Nephron progenitor cell (in vitro differentiated cells): ENCODE measurements around the gene RND2.
A peak's percentile ranks its signal among the peaks of the same experiment; 100 is the strongest.
"Not testable (repeated sequence)": the region's sequence is repeated elsewhere in the genome, so short reads cannot be mapped to it uniquely, and the experiment has no call there.

Experiments
- DNase-seq: peaks from one replicate; pipeline ENCODE4 v3.0.0; 2021
- H3K27ac Mint-ChIP-seq: 2 replicates; pipeline ENCODE4 v1.8.0; 2021; ENCODE audit warnings: mild to moderate bottlenecking, moderate library complexity, mixed read lengths
- H3K27me3 Mint-ChIP-seq: 2 replicates; pipeline ENCODE4 v1.8.0; 2021; ENCODE audit warnings: mild to moderate bottlenecking, low read depth, mixed read lengths; ENCODE audit not compliant: poor library complexity
- H3K36me3 Mint-ChIP-seq: 2 replicates; pipeline ENCODE4 v1.8.0; 2021; ENCODE audit warnings: low read depth, mixed read lengths
- H3K4me1 Mint-ChIP-seq: 2 replicates; pipeline ENCODE4 v1.8.0; 2021; ENCODE audit warnings: mixed read lengths
- H3K4me3 Mint-ChIP-seq: 2 replicates; pipeline ENCODE4 v1.8.0; 2021; ENCODE audit warnings: mild to moderate bottlenecking, moderate library complexity, mixed read lengths
- H3K9me3 Mint-ChIP-seq: 2 replicates; pipeline ENCODE4 v1.8.0; 2021; ENCODE audit warnings: mild to moderate bottlenecking, moderate library complexity, mixed read lengths
- TF ChIP-seq, protein P1 (sequence below): fragments of 200-600 bp; sonication (generic); IDR thresholded peaks from 2 replicates; pipeline ENCODE4 v1.5.0; 2021; ENCODE audit warnings: antibody characterized with exemption

Gene RND2

DNA sequence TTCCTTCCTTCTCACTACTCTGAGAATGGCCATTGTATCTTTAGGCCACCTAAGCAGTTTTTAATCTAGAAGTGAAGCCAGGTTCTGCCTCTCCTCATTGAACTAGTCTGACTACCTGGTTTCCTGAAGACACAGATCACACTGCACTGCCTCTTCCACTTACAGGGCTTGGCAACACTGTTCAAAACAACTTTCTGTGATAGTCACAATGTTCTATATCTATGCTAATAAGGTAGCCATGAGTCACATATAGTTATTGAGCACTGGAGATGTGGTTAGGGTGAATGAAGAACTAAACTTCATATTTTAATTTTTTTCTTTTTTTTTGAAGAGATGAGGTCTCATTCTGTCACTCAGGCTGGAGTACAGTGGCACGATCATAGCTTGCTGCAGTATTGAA lies 26.9 kb downstream of the RND2 start:
- TF ChIP-seq, protein P1, sequence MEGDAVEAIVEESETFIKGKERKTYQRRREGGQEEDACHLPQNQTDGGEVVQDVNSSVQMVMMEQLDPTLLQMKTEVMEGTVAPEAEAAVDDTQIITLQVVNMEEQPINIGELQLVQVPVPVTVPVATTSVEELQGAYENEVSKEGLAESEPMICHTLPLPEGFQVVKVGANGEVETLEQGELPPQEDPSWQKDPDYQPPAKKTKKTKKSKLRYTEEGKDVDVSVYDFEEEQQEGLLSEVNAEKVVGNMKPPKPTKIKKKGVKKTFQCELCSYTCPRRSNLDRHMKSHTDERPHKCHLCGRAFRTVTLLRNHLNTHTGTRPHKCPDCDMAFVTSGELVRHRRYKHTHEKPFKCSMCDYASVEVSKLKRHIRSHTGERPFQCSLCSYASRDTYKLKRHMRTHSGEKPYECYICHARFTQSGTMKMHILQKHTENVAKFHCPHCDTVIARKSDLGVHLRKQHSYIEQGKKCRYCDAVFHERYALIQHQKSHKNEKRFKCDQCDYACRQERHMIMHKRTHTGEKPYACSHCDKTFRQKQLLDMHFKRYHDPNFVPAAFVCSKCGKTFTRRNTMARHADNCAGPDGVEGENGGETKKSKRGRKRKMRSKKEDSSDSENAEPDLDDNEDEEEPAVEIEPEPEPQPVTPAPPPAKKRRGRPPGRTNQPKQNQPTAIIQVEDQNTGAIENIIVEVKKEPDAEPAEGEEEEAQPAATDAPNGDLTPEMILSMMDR = no peak

DNA sequence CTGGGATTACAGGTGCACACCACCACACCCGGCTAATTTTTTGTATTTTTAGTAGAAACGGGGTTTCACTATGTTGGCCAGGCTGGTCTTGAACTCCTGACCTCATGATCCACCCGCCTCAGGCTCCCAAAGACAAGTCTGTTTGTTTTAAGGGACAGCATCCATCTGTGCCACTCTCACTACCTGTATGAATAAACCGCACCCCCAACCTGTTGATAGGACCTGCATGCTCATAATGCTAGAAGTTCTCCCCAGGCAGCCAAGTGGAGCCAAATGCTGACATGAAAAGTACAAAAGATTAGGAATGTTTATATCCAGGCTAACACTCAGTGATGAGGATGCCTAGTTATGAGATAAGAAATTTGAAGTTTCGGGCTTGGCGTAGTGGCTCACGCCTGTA lies 28.0 kb downstream of the RND2 start:
- not testable (repeated sequence) for H3K4me1 Mint-ChIP-seq, H3K27ac Mint-ChIP-seq, DNase-seq, H3K4me3 Mint-ChIP-seq, H3K27me3 Mint-ChIP-seq, H3K9me3 Mint-ChIP-seq
- peaks cover 63% of the 10 kb centered on the region for H3K36me3 Mint-ChIP-seq

More for the DNA sequence above, 26.9 kb downstream of the RND2 start:
- H3K27ac Mint-ChIP-seq = no peak overlapping the region
- H3K4me3 Mint-ChIP-seq = no peak overlapping the region
- peaks cover 70% of the 10 kb centered on the region for H3K36me3 Mint-ChIP-seq
- peaks cover 3% of the 10 kb centered on the region for H3K27me3 Mint-ChIP-seq
- no peaks in the 10 kb centered on the region for H3K9me3 Mint-ChIP-seq
- no peak for DNase-seq
- no peaks in the 10 kb centered on the region for H3K4me1 Mint-ChIP-seq

DNA sequence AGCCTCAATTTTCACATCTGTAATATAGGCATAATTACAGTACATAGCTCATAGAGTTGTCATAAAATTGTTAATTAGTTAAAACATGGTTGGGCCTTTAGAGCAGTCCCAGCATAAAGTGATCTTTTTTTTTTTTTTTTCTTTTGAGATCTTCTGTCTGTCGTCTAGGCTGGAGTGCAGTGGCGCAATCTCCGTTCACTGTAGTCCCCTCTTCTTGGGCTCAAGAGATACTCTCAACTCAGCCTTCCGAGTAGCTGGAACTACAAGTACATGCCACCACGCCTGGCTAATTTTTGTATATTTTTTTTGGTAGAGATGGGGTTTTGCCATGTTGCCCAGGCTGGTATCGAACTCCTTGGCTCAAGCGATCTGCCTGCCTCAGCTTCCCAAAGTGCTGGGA lies 31.0 kb downstream of the RND2 start:
- peak overlapping the region; percentile 32 for H3K27ac Mint-ChIP-seq

DNA sequence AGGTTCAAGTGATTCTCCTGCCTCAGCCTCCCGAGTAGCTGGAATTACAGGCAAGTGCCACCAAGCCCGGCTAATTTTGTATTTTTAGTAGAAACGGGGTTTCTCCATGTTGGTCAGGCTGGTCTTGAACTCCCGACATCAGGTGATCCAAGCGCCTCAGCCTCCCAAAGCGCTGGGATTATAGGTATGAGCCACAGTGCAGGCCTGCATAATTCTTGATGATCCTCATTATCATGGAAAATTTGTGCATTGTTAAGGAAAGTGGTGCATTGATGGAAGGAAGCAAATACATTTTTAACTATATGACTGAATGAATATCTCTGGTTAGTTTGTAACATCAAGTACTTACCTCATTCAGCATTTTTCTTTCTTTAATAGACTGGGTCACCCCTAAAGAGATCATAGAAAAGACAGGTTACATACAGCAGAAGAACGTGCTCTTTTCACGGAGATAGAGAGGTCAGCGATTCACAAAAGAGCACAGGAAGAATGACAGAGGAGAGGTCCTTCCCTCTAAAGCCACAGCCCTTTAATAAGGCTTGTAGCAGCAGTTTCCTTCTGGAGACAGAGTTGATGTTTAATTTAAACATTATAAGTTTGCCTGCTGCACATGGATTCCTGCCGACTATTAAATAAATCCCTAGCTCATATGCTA lies 38.1 kb downstream of the RND2 start:
- Mint-ChIP-seq H3K9me3 (no peaks in the 10 kb centered on the region), H3K27me3 (no peaks in the 10 kb centered on the region), H3K4me3 (no peak overlapping the region), H3K27ac (no peak overlapping the region), H3K36me3 (peaks cover 28% of the 10 kb centered on the region), H3K4me1 (no peaks in the 10 kb centered on the region)
- no peak for DNase-seq
- TF ChIP-seq, protein P1 = no peak

More for the DNA sequence above, 31.0 kb downstream of the RND2 start:
- peaks cover 49% of the 10 kb centered on the region for H3K36me3 Mint-ChIP-seq
- TF ChIP-seq, protein P1 = no peak
- peaks cover 3% of the 10 kb centered on the region for H3K27me3 Mint-ChIP-seq
- no peaks in the 10 kb centered on the region for H3K4me1 Mint-ChIP-seq
- no peak overlapping the region for H3K4me3 Mint-ChIP-seq
- H3K9me3 Mint-ChIP-seq = no peaks in the 10 kb centered on the region
- DNase-seq = no peak

DNA sequence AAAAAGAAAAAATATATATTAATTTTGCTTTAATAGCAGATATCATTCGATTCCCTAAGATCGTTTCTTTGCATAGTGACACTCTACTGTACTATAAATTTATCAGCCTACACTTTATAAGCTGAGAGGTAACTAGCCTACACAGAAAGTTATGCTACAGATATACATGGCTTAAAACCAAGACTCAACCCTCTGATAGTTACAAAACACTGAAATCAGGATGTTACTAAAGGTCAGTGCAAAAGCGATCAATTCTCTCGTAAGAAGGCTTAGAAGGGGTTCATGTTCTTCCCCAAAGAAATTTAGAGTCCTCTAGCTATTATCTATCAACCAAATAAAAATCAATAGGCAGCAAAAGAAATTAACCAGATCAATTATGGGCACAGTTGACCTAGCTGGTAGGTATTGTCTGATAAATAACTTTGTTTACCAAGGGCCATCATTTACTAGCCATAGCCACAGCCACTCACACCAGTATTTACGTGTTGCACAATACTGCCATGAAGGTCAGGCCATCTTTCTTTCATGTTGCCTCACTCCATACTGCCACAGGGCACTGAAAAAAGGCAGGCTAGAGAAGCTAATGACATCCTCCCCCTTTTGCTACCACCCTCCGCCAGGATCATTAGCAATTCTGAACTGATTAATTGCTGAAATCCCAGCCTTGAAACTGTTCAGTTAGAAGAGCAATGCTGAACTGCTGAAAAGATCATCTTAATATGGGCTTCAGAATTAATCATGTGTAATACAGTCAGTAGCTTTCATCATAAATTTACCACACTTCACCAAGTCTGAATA lies 43.7 kb downstream of the RND2 start:
- peaks cover 6% of the 10 kb centered on the region for H3K4me1 Mint-ChIP-seq
- H3K9me3 Mint-ChIP-seq = no peaks in the 10 kb centered on the region
- H3K27me3 Mint-ChIP-seq = no peaks in the 10 kb centered on the region
- H3K36me3 Mint-ChIP-seq = peaks cover 36% of the 10 kb centered on the region
- H3K4me3 Mint-ChIP-seq = no peak overlapping the region
- DNase-seq = no peak
- peak overlapping the region; percentile 73 for H3K27ac Mint-ChIP-seq
- TF ChIP-seq, protein P1 = no peak

DNA sequence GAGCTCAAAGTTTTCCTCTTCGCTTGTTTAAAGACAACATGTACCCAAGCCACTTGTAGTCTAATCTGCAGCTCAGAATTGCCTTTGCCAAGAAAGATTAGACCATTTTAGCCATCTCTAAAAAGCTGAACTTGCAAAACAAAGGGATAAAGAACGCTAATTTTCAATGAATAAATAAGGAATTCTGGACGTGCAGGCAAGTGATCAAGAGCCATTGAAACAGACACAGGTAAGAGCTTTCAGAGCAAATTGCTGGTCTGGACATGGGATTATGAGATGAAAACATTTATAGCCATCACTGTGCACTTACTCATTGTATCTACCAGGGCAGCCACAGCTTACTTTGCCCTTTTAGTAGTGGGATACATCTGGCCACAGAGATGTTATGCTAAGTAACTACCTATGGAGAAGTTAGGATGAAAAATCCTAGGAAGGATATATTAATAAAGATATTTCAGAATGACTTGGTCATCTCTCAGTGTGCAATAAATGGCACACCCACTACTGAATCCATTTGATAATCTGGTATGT lies 44.4 kb downstream of the RND2 start:
- Mint-ChIP-seq H3K4me1 (peaks cover 6% of the 10 kb centered on the region), H3K9me3 (no peaks in the 10 kb centered on the region), H3K36me3 (peaks cover 41% of the 10 kb centered on the region)

More for the DNA sequence above, 44.4 kb downstream of the RND2 start:
- Mint-ChIP-seq H3K27me3 (no peaks in the 10 kb centered on the region), H3K27ac (peak overlapping the region; percentile 73), H3K4me3 (no peak overlapping the region)
- DNase-seq = no peak
- TF ChIP-seq, protein P1 = no peak
